DOHH2 (cell line): ENCODE results near the gene COL25A1.

Source experiments
- H3F3A ChIP-seq: fragments of 200-600 bp; sonication (generic), shearing (Covaris generic); 2 replicates; pipeline ENCODE4 v1.6.0; 2016; ENCODE audit warnings: antibody characterized with exemption, mild to moderate bottlenecking; ENCODE audit not compliant: control insufficient read depth, insufficient read depth
- H3K27ac ChIP-seq: fragments of 200-600 bp; sonication (generic); 2 replicates; pipeline ENCODE4 v1.5.1; 2014; ENCODE audit warnings: low read depth, mild to moderate bottlenecking, low read length, moderate library complexity
- H3K27me3 ChIP-seq: fragments of 200-600 bp; sonication (generic); 2 replicates; pipeline ENCODE4 v1.6.1; 2014; ENCODE audit warnings: mild to moderate bottlenecking, low read length, mixed read lengths; ENCODE audit not compliant: control insufficient read depth
- H3K36me3 ChIP-seq: fragments of 200-600 bp; sonication (generic); 2 replicates; pipeline ENCODE4 v1.6.1; 2014; ENCODE audit warnings: mild to moderate bottlenecking, low read length, moderate library complexity, mixed read lengths; ENCODE audit not compliant: control insufficient read depth
- H3K4me1 ChIP-seq: fragments of 200-600 bp; sonication (generic); 2 replicates; pipeline ENCODE4 v1.6.1; 2014; ENCODE audit warnings: mild to moderate bottlenecking, low read length, mixed read lengths; ENCODE audit not compliant: control insufficient read depth
- H3K4me2 ChIP-seq: fragments of 200-600 bp; sonication (generic); 2 replicates; pipeline ENCODE4 v1.6.0; 2014; ENCODE audit warnings: mild to moderate bottlenecking, low read length, moderate library complexity
- H3K4me3 ChIP-seq: fragments of 200-600 bp; sonication (generic); 2 replicates; pipeline ENCODE4 v1.5.1; 2014; ENCODE audit warnings: mild to moderate bottlenecking, low read length, mixed read lengths
- H3K79me2 ChIP-seq: fragments of 200-600 bp; sonication (generic); 2 replicates; pipeline ENCODE4 v1.6.1; 2014; ENCODE audit warnings: mild to moderate bottlenecking, low read length, mixed read lengths; ENCODE audit not compliant: control insufficient read depth
- H3K9me2 ChIP-seq: fragments of 200-600 bp; sonication (generic); replicated peaks from 2 replicates; pipeline ENCODE4 v1.6.1; 2014; ENCODE audit warnings: mild to moderate bottlenecking, low read length, mixed read lengths; ENCODE audit not compliant: control insufficient read depth
- H3K9me3 ChIP-seq: fragments of 200-600 bp; sonication (generic); 2 replicates; pipeline ENCODE4 v1.6.1; 2014; ENCODE audit warnings: antibody characterized with exemption, low read length, mixed read lengths; ENCODE audit not compliant: control insufficient read depth, insufficient read depth
- H4K20me1 ChIP-seq: fragments of 200-600 bp; sonication (generic); 2 replicates; pipeline ENCODE4 v1.6.0; 2014; ENCODE audit warnings: low read depth, mild to moderate bottlenecking, antibody characterized with exemption, low read length, moderate library complexity; ENCODE audit not compliant: control insufficient read depth, insufficient read depth
- CTCF ChIP-seq: fragments of 200-600 bp; sonication (generic); IDR thresholded peaks from one replicate; pipeline ENCODE4 v1.5.1; 2014; ENCODE audit warnings: antibody characterized with exemption, mild to moderate bottlenecking, low read depth, low read length; ENCODE audit not compliant: poor library complexity, severe bottlenecking
- EZH2phosphoT487 ChIP-seq: fragments of 200-600 bp; sonication (generic); IDR thresholded peaks from 2 replicates; pipeline ENCODE4 v1.6.1; 2017; ENCODE audit warnings: borderline replicate concordance, mild to moderate bottlenecking, antibody characterized with exemption, low read length, moderate library complexity, mixed read lengths

The COL25A1 gene

DNA sequence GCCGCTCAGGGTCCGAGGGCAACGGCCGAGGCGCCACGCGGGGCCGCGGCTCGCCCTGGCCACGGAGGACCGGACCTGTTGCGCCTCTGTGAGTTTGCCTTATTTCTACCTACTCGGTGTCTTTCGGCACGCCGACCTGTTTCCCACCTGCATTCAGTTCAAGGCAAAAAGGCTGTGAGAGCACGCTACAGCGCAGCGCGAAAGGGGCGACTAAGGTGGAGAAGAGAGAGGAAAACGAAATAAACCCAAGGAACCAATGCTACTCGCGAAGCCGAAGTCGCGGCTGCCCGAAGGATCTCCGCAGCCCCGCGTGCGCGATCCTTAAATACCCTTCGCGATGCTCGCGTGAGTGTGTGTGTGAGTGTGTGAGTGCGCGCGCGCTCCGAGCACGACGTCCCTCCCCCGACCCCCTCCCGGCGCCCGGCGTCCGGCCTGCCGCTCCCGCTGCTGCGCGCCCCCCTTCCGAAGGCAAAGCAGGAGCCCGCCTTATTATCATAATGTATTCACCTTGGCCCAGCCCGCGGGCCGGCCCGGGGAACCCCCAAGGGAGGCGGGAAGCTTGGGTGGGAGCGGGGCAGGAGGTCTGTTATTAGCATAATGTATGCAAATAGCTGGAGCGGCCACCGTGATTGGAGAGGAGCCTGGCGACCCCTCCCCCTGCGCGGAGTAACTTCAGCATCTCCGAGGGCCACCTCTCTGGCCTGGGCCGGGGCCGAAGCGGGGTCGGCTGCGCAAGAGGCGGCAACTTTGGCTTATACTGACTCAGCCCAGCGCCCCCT is at the start of gene COL25A1:
Gene COL25A1 (minus strand): TSS at position 298 of the 779 bp plus-strand sequence.
- H4K20me1 ChIP-seq, result no peaks in the 10 kb centered on the region
- no peak within 1 kb of the TSS for H3K4me2 ChIP-seq
- H3K4me1 ChIP-seq, result no peaks in the 10 kb centered on the region
- no peak within 1 kb of the TSS for H3K27ac ChIP-seq
- H3K36me3 ChIP-seq, result no peaks in the 10 kb centered on the region
- no peaks in the 10 kb centered on the region for H3K79me2 ChIP-seq
- peaks cover 5% of the 10 kb centered on the region; the same call in 1 of the 2 replicates for H3K9me3 ChIP-seq
- TF ChIP-seq CTCF (no peak), EZH2phosphoT487 (no peak)
- H3K27me3 ChIP-seq, result no peaks in the 10 kb centered on the region
- H3K4me3 ChIP-seq, result no peak within 1 kb of the TSS
- no peaks in the 10 kb centered on the region for H3F3A ChIP-seq
- no peaks in the 10 kb centered on the region for H3K9me2 ChIP-seq

GRCh38 chr4:109350121-109350520 is 47.7 kb upstream of the COL25A1 start:
- Histone ChIP-seq H3F3A (no peaks in the 10 kb centered on the region), H3K4me3 (no peak overlapping the region), H3K9me2 (no peaks in the 10 kb centered on the region), H3K4me2 (no peak overlapping the region), H4K20me1 (no peaks in the 10 kb centered on the region), H3K27ac (no peak overlapping the region), H3K27me3 (no peaks in the 10 kb centered on the region), H3K36me3 (no peaks in the 10 kb centered on the region), H3K9me3 (no peaks in the 10 kb centered on the region), H3K4me1 (no peaks in the 10 kb centered on the region), H3K79me2 (no peaks in the 10 kb centered on the region)
- TF ChIP-seq EZH2phosphoT487, result no peak
- no peak for TF ChIP-seq CTCF

DNA sequence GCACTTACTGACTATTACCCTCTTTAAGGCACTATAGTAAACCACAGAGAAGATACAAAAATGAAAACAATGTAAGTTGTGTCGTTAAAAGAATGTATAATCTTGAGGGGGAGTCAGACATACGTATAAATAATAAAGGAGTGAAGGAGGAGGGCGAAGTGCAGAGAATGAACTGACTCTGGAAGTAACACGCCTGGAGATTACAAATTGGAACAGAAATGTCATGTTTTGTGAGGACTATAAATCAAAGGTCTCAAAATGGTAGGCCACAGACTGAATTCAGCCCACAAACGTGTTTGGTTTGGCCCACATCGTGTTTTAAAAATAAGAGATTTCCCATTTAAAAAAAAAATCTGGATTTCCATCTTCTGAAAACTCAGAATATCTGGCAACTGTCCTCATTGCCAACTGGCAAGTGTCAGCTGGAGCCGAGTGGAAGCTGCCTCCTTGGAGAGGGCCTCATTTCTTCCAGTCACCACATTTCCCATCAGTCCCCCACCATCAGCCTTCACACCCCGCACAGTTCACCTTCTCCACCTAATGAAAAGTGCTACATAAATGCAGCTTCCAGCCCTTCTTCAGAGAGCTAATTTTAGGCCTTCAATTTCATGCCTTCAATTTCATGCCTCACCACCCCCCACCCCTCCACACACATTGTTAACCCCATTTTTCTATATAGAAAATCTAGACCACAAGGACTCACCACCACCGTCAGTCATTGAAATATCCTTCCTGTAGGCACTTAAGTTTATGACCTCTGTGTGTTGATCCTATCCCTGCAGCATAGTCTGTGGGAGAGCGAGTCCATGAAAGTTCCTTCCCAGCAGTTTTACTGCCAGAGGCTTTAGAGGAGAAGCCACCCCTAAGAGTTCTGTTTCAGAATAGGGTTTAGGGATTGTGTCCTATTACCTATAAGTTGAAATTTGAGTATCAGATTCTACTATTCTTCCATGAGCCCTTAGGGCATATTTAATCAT is 32.0 kb upstream of the COL25A1 start:
- no peaks in the 10 kb centered on the region for H4K20me1 ChIP-seq
- H3K4me3 ChIP-seq, result no peak overlapping the region
- H3F3A ChIP-seq, result no peaks in the 10 kb centered on the region
- H3K4me2 ChIP-seq, result no peak overlapping the region
- no peaks in the 10 kb centered on the region for H3K9me2 ChIP-seq
- no peaks in the 10 kb centered on the region for H3K9me3 ChIP-seq
- H3K4me1 ChIP-seq, result no peaks in the 10 kb centered on the region
- H3K79me2 ChIP-seq, result no peaks in the 10 kb centered on the region
- no peaks in the 10 kb centered on the region for H3K36me3 ChIP-seq
- TF ChIP-seq CTCF (no peak), EZH2phosphoT487 (no peak)
- no peaks in the 10 kb centered on the region for H3K27me3 ChIP-seq
- H3K27ac ChIP-seq, result no peak overlapping the region
